Measurements from ENCODE around the gene TMC6. TPM values are rescaled to one million over a fixed set of nuclear protein-coding genes. Genes with fewer than 3 reads are reported as not detected.

TMC6 gene
- polyA plus RNA-seq, 1 of the 3 experiments (the other 2 are of a cell fraction), result 5.5 TPM

GRCh38 chr17:78133179-78133951 is 4.8 kb upstream of the TMC6 start:
- CTCF ChIA-PET, result interaction anchor here (0.6 to 6.3 kb wide), 10 partner anchors 9 to 332 kb away, joined by 3 to 73 read pairs (median 13); no protein-coding TSS in a partner anchor
- POLR2A ChIA-PET, result no interaction called here
- Histone ChIP-seq H3K36me3 (replicated peaks in 1 of 2; ENCODE audit: control insufficient read depth in 1 of 2, insufficient read depth in 2 of 2, low read length in 1 of 2) (no peaks in the 10 kb centered on the region), H3K9me2 (no peaks in the 10 kb centered on the region), H3K79me2 (ENCODE audit: insufficient read depth) (no peaks in the 10 kb centered on the region), H3K9ac (no peak overlapping the region), H3K9me3 (no peaks in the 10 kb centered on the region), H3K4me3 (ENCODE audit: low read depth in 2 of 2, low read length in 1 of 2) (no peak overlapping the region), H3K4me1 (ENCODE audit: control insufficient read depth in 1 of 2, insufficient read depth in 2 of 2, low read depth in 1 of 2, low read length in 1 of 2) (peaks cover 4 to 6% of the 10 kb centered on the region in 2 experiments; a peak in 1 of 4 replicates), H4K20me1 (ENCODE audit: insufficient read depth) (no peaks in the 10 kb centered on the region), H2AFZ (ENCODE audit: low read depth) (no peak overlapping the region), H3K4me2 (no peak overlapping the region), H3F3A (replicated peaks; ENCODE audit: insufficient read depth) (no peaks in the 10 kb centered on the region), H3K27me3 (ENCODE audit: insufficient read depth) (peaks cover 3% of the 10 kb centered on the region), H3K27ac (ENCODE audit: low read depth in 2 of 2, low read length in 1 of 2) (no peak overlapping the region)
- no peak for DNase-seq
- WGBS (ENCODE audit: low lambda C conversion rate), result 96% methylated on average over 25 of the region's 30 CpGs
- TF ChIP-seq MEF2A (IDR thresholded peaks at IDR 0.05; ENCODE audit: borderline replicate concordance, low read depth) (no peak), NFIC (IDR thresholded peaks at IDR 0.05; ENCODE audit: borderline replicate concordance) (no peak), RAD21 (IDR thresholded peaks at IDR 0.05; ENCODE audit: low read length) (no peak), MAX (IDR thresholded peaks at IDR 0.05; ENCODE audit: low read depth) (no peak), YY1 (IDR thresholded peaks at IDR 0.05; ENCODE audit: low read depth) (no peak), TAF1 (IDR thresholded peaks at IDR 0.05; ENCODE audit: borderline replicate concordance, low read depth, low read length) (no peak), POLR2AphosphoS5 (IDR thresholded peaks at IDR 0.05; ENCODE audit: low read depth, low read length) (no peak)
- TF ChIP-seq, protein P1, sequence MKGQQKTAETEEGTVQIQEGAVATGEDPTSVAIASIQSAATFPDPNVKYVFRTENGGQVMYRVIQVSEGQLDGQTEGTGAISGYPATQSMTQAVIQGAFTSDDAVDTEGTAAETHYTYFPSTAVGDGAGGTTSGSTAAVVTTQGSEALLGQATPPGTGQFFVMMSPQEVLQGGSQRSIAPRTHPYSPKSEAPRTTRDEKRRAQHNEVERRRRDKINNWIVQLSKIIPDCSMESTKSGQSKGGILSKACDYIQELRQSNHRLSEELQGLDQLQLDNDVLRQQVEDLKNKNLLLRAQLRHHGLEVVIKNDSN (IDR thresholded peaks at IDR 0.05; ENCODE audit: borderline replicate concordance, low read depth), result no peak
- TF ChIP-seq, protein P2, sequence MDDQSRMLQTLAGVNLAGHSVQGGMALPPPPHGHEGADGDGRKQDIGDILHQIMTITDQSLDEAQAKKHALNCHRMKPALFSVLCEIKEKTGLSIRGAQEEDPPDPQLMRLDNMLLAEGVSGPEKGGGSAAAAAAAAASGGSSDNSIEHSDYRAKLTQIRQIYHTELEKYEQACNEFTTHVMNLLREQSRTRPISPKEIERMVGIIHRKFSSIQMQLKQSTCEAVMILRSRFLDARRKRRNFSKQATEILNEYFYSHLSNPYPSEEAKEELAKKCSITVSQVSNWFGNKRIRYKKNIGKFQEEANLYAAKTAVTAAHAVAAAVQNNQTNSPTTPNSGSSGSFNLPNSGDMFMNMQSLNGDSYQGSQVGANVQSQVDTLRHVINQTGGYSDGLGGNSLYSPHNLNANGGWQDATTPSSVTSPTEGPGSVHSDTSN (IDR thresholded peaks at IDR 0.05), result no peak

DNA sequence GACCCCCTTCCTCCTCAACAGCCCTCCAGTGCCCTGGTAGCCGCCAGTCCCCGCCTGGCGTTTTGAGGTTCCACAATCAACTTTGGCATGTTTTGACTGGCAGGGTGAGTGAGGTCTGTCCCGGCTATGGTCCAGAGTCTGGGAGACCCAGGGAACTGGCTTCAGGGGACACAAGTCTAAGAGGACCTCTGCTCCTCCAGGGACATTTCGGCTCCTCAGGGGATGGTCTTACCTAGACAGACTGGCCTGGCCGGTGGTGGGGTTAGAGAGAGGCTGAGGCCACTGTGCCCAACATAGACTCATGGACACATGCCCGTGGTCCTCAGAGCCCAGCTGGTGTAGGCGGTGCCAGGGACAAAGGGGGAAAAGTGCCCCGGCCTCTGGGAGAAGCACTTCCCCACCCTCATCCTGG is 4.2 kb upstream of the TMC6 start:
- H3K4me1 ChIP-seq (ENCODE audit: control insufficient read depth in 1 of 2, insufficient read depth in 2 of 2, low read depth in 1 of 2, low read length in 1 of 2), result peaks cover 4 to 12% of the 10 kb centered on the region in 2 experiments; a peak in 1 of 4 replicates
- no peak overlapping the region for H2AFZ ChIP-seq (ENCODE audit: low read depth)
- H3K79me2 ChIP-seq (ENCODE audit: insufficient read depth), result no peaks in the 10 kb centered on the region
- H3K9me2 ChIP-seq, result no peaks in the 10 kb centered on the region
- no peaks in the 10 kb centered on the region for H4K20me1 ChIP-seq (ENCODE audit: insufficient read depth)
- H3K9me3 ChIP-seq, result no peaks in the 10 kb centered on the region
- no peak overlapping the region for H3K27ac ChIP-seq (ENCODE audit: low read depth in 2 of 2, low read length in 1 of 2)
- no peaks in the 10 kb centered on the region for H3K36me3 ChIP-seq (replicated peaks in 1 of 2; ENCODE audit: control insufficient read depth in 1 of 2, insufficient read depth in 2 of 2, low read length in 1 of 2)
- POLR2A ChIA-PET, result no interaction called here
- no peak overlapping the region for H3K9ac ChIP-seq
- H3F3A ChIP-seq (replicated peaks; ENCODE audit: insufficient read depth), result no peaks in the 10 kb centered on the region
- 96% methylated on average over 9 of the region's 9 CpGs for WGBS (ENCODE audit: low lambda C conversion rate)
- no peak for DNase-seq
- H3K27me3 ChIP-seq (ENCODE audit: insufficient read depth), result peaks cover 3% of the 10 kb centered on the region
- TF ChIP-seq POLR2AphosphoS5 (IDR thresholded peaks at IDR 0.05; ENCODE audit: low read depth, low read length) (no peak), FOXJ3 (CRISPR knock-in tag; IDR thresholded peaks at IDR 0.05) (no peak), SIN3A (IDR thresholded peaks at IDR 0.05; ENCODE audit: borderline replicate concordance, low read depth, low read length) (no peak), FOXM1 (IDR thresholded peaks at IDR 0.05; ENCODE audit: low read depth) (no peak), JUND (IDR thresholded peaks at IDR 0.05) (no peak), SMC3 (IDR thresholded peaks at IDR 0.05; ENCODE audit: low read depth, low read length) (no peak), YY1 (IDR thresholded peaks at IDR 0.05; ENCODE audit: low read depth) (no peak), MXI1 (IDR thresholded peaks at IDR 0.05; ENCODE audit: low read depth, low read length) (no peak), TEAD4 (IDR thresholded peaks at IDR 0.05; ENCODE audit: borderline replicate concordance, insufficient read depth) (no peak)
- TF ChIP-seq, protein P3, sequence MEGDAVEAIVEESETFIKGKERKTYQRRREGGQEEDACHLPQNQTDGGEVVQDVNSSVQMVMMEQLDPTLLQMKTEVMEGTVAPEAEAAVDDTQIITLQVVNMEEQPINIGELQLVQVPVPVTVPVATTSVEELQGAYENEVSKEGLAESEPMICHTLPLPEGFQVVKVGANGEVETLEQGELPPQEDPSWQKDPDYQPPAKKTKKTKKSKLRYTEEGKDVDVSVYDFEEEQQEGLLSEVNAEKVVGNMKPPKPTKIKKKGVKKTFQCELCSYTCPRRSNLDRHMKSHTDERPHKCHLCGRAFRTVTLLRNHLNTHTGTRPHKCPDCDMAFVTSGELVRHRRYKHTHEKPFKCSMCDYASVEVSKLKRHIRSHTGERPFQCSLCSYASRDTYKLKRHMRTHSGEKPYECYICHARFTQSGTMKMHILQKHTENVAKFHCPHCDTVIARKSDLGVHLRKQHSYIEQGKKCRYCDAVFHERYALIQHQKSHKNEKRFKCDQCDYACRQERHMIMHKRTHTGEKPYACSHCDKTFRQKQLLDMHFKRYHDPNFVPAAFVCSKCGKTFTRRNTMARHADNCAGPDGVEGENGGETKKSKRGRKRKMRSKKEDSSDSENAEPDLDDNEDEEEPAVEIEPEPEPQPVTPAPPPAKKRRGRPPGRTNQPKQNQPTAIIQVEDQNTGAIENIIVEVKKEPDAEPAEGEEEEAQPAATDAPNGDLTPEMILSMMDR (IDR thresholded peaks at IDR 0.05), result no peak
- TF ChIP-seq, protein P2 (IDR thresholded peaks at IDR 0.05), result no peak
- TF ChIP-seq, protein P4, sequence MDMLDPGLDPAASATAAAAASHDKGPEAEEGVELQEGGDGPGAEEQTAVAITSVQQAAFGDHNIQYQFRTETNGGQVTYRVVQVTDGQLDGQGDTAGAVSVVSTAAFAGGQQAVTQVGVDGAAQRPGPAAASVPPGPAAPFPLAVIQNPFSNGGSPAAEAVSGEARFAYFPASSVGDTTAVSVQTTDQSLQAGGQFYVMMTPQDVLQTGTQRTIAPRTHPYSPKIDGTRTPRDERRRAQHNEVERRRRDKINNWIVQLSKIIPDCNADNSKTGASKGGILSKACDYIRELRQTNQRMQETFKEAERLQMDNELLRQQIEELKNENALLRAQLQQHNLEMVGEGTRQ (IDR thresholded peaks at IDR 0.05; ENCODE audit: borderline replicate concordance, low read depth, low read length), result no peak
- H3K4me3 ChIP-seq (ENCODE audit: low read depth in 2 of 2, low read length in 1 of 2), result no peak overlapping the region
- CTCF ChIA-PET, result interaction anchor here (1.0 to 6.3 kb wide), 3 partner anchors 20 to 118 kb away, joined by 3 to 73 read pairs (median 15); no protein-coding TSS in a partner anchor
- no peak overlapping the region for H3K4me2 ChIP-seq

Measured in SK-N-SH (cell line).